Stomach (tissue), 9 donors: Measurements from ENCODE around the gene SP9. TPM values are rescaled to one million over a fixed set of nuclear protein-coding genes. Genes with fewer than 3 reads are reported as not detected.

Experiments used
- DNase-seq, 2 donors: peaks; one replicate each; pipeline versions ENCODE4 v3.0.0 to v3.0.0-alpha.2; 2013 to 2019
- H3K27ac ChIP-seq, 5 donors: fragments of 200-600 bp in 4 of 5; sonication (generic) in 4 of 5; one replicate each; pipeline ENCODE4 v1.5.1; 2013 to 2019; ENCODE audit warnings: mild to moderate bottlenecking in 1 of 5, moderate library complexity in 1 of 5
- H3K27me3 ChIP-seq, 3 donors: fragments of 200-600 bp; sonication (generic); one replicate each; pipeline ENCODE4 v1.5.1; 2017 to 2019; ENCODE audit warnings: mixed run types in 1 of 3
- H3K36me3 ChIP-seq, 4 donors: fragments of 200-600 bp; sonication (generic); 1 replicate in 3 of 4; 2 replicates in 1 of 4; pipeline ENCODE4 v1.5.1; 2016 to 2019
- H3K4me1 ChIP-seq, 4 donors: fragments of 200-600 bp; sonication (generic); one replicate each; pipeline ENCODE4 v1.5.1; 2016 to 2019
- H3K4me3 ChIP-seq, 4 donors: fragments of 200-600 bp; sonication (generic) in 3 of 4; one replicate each; pipeline ENCODE4 v1.5.1; 2016 to 2019; ENCODE audit warnings: mild to moderate bottlenecking in 1 of 4
- H3K9me3 ChIP-seq, 4 donors: fragments of 200-600 bp; sonication (generic); one replicate each; pipeline ENCODE4 v1.5.1; 2016 to 2019
- EP300 ChIP-seq: sonication (generic); formaldehyde crosslinking; IDR thresholded peaks from one replicate; pipeline ENCODE4 v1.6.1; 2017; ENCODE audit warnings: antibody characterized with exemption
- POLR2A ChIP-seq, 4 donors: fragments of 450-650 bp; IDR thresholded peaks; one replicate each; pipeline ENCODE4 v1.6.1; 2016; ENCODE audit warnings: antibody characterized with exemption in 4 of 4, control low read depth in 2 of 4, mild to moderate bottlenecking in 1 of 4, moderate library complexity in 1 of 4
- POLR2AphosphoS5 ChIP-seq, 3 donors: sonication (generic); formaldehyde crosslinking; IDR thresholded peaks; one replicate each; pipeline ENCODE4 v1.6.1; 2016; ENCODE audit warnings: antibody characterized with exemption in 3 of 3
- WGBS, 5 donors: extraction: QIAGEN DNeasy Blood & Tissue Kit in 3 of 5; methylation state at CpG; one replicate each; pipeline versions ENCODE4 v1.1.5 to v1.1.7; 2013 to 2018; 5-methylcytosine and 5-hydroxymethylcytosine counted together
- intact Hi-C: fragments of 100-400 bp; cut with DNase I; formaldehyde crosslinking; loops from one replicate; pipeline ENCODE4 v1.15.1; 2023; ENCODE audit warnings: low total_unique reads
- polyA plus RNA-seq, 3 donors: library from polyadenylated mRNA; stranded (reverse); fragments of 200-250 nt; gene quantifications; one replicate each; pipeline ENCODE4 v1.2.3, GENCODE V29; 2013
- total RNA-seq, 5 donors: library from RNA; depleted of rRNA; stranded (reverse); fragments of >200 nt; gene quantifications; one replicate each; pipeline versions ENCODE4 v1.1.0 to v1.2.3, GENCODE V29; 2014 to 2016
- TF ChIP-seq, protein P1 (sequence below), 7 experiments: fragments of 450-650 bp in 4 of 7; fragments of 200-600 bp in 3 of 7; sonication (generic) in 3 of 7; IDR thresholded peaks; one replicate each; pipeline ENCODE4 v1.5.1; 2016 to 2019; ENCODE audit warnings: antibody characterized with exemption in 7 of 7, control low read depth in 2 of 7, mild to moderate bottlenecking in 1 of 7
- donor health status: healthy with polysubstance abuse.
- donor health status: Bipolar disorder and iron deficiency.
- donor health status: healthy.

SP9 gene
- total and polyA plus RNA-seq, 8 donors, result not detected

- no peak overlapping the region for H3K4me3 ChIP-seq
- 70 to 91% (median 77%) methylated on average over 2 of the region's 2 CpGs for WGBS, 5 donors
- no peaks in the 10 kb centered on the region for H3K27me3 ChIP-seq
- H3K27ac ChIP-seq, result no peak overlapping the region
- TF ChIP-seq EP300 (no peak), POLR2A (IDR thresholded peaks at IDR 0.05) (no peak), POLR2AphosphoS5 (IDR thresholded peaks at IDR 0.05) (no peak)
- TF ChIP-seq, protein P1, sequence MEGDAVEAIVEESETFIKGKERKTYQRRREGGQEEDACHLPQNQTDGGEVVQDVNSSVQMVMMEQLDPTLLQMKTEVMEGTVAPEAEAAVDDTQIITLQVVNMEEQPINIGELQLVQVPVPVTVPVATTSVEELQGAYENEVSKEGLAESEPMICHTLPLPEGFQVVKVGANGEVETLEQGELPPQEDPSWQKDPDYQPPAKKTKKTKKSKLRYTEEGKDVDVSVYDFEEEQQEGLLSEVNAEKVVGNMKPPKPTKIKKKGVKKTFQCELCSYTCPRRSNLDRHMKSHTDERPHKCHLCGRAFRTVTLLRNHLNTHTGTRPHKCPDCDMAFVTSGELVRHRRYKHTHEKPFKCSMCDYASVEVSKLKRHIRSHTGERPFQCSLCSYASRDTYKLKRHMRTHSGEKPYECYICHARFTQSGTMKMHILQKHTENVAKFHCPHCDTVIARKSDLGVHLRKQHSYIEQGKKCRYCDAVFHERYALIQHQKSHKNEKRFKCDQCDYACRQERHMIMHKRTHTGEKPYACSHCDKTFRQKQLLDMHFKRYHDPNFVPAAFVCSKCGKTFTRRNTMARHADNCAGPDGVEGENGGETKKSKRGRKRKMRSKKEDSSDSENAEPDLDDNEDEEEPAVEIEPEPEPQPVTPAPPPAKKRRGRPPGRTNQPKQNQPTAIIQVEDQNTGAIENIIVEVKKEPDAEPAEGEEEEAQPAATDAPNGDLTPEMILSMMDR (IDR thresholded peaks at IDR 0.05), result no peak
- no peak for DNase-seq
- no peaks in the 10 kb centered on the region for H3K4me1 ChIP-seq
- H3K36me3 ChIP-seq, result peaks cover 12 to 86% (median 76%) of the 10 kb centered on the region in 4 donors
- peaks cover 0 to 15% (median 5%) of the 10 kb centered on the region in 4 donors for H3K9me3 ChIP-seq
- intact Hi-C loops, result no loop called here
Observed at GRCh38 chr2:174365571-174365970, 30.8 kb downstream of the SP9 start.

DNA sequence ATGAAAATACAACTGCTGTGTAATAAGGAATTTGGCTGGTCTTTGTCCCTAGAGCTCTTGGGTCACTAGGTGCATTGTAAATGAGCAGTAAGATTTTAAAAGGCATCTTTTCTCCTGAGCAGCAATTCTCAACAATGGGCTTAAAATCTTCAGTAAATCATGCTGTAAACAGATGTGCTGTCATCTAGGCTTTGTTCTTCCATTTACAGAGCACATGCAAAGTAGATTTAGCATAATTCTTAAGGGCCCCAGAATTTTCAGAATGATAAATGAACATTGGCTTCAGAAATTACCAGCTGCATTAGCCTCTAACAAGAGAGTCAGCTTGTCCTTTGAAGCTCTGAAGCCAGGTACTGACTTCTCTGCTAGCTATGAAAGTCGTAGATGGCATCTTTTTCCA is 33.9 kb downstream of the SP9 start:
- 74 to 94% (median 90%) methylated on average over 1 of the region's 1 CpG for WGBS, 5 donors
- Histone ChIP-seq H3K4me1 (no peaks in the 10 kb centered on the region), H3K27ac (no peak overlapping the region), H3K4me3 (no peak overlapping the region), H3K36me3 (peaks cover 12 to 97% (median 78%) of the 10 kb centered on the region in 4 donors), H3K9me3 (peaks cover 0 to 10% (median 5%) of the 10 kb centered on the region in 4 donors), H3K27me3 (no peaks in the 10 kb centered on the region)
- TF ChIP-seq EP300 (no peak), POLR2A (IDR thresholded peaks at IDR 0.05) (no peak), POLR2AphosphoS5 (IDR thresholded peaks at IDR 0.05) (no peak)
- TF ChIP-seq, protein P1 (IDR thresholded peaks at IDR 0.05), result no peak
- no peak for DNase-seq
- intact Hi-C loops, result no loop called here

- Histone ChIP-seq H3K27me3 (no peaks in the 10 kb centered on the region), H3K27ac (no peak overlapping the region), H3K36me3 (peaks cover 44 to 99% (median 95%) of the 10 kb centered on the region in 4 donors), H3K9me3 (no peaks in the 10 kb centered on the region), H3K4me1 (no peaks in the 10 kb centered on the region), H3K4me3 (no peak overlapping the region)
- TF ChIP-seq POLR2AphosphoS5 (IDR thresholded peaks at IDR 0.05) (no peak), POLR2A (IDR thresholded peaks at IDR 0.05) (no peak), EP300 (no peak)
- TF ChIP-seq, protein P1 (IDR thresholded peaks at IDR 0.05), result no peak
- no peak for DNase-seq
- 51 to 75% (median 69%) methylated on average over 2 of the region's 2 CpGs for WGBS, 5 donors
- intact Hi-C loops, result no loop called here
Observed at GRCh38 chr2:174376967-174377366, 42.2 kb downstream of the SP9 start.

DNA sequence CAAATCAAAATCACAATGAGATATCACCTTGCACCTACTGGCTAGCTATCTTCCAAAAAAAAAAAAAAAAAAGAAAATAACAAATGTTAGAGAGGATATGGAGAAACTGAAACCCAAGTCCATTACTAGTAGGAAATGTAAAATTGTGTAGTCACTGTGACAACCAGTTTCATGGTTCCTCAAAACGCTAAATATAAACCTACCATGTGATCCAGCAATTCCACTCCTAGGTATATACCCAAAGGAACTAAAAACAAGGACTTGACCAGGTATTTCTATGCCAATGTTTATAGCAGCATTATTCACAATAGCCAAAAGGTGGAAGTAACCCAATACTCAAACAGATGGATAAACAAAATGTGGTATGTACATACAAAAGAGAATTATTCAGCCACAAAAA is 49.0 kb downstream of the SP9 start:
- Histone ChIP-seq H3K27ac (no peak overlapping the region), H3K9me3 (no peaks in the 10 kb centered on the region), H3K27me3 (no peaks in the 10 kb centered on the region), H3K4me1 (peaks cover 0 to 10% (median 2%) of the 10 kb centered on the region in 4 donors), H3K36me3 (peaks cover 19 to 95% (median 83%) of the 10 kb centered on the region in 4 donors), H3K4me3 (no peak overlapping the region)
- DNase-seq, result no peak
- TF ChIP-seq POLR2AphosphoS5 (IDR thresholded peaks at IDR 0.05) (no peak), POLR2A (IDR thresholded peaks at IDR 0.05) (no peak), EP300 (no peak)
- TF ChIP-seq, protein P1 (IDR thresholded peaks at IDR 0.05), result no peak
- intact Hi-C loops, result no loop called here
- 64 to 92% (median 87%) methylated on average over 1 of the region's 1 CpG for WGBS, 5 donors
